HG02938 (cell line): ENCODE measurements around the gene TACSTD2.
"Not testable (repeated sequence)": the region's sequence is repeated elsewhere in the genome, so short reads cannot be mapped to it uniquely, and the experiment has no call there.

ENCODE experiments used
- ATAC-seq: cut with Tn5 transposase; IDR thresholded peaks from one replicate; pipeline ENCODE4 v1.9.1; 2021; ENCODE audit warnings: mild to moderate bottlenecking, moderate library complexity; ENCODE audit not compliant: unreplicated experiment

Gene TACSTD2

DNA sequence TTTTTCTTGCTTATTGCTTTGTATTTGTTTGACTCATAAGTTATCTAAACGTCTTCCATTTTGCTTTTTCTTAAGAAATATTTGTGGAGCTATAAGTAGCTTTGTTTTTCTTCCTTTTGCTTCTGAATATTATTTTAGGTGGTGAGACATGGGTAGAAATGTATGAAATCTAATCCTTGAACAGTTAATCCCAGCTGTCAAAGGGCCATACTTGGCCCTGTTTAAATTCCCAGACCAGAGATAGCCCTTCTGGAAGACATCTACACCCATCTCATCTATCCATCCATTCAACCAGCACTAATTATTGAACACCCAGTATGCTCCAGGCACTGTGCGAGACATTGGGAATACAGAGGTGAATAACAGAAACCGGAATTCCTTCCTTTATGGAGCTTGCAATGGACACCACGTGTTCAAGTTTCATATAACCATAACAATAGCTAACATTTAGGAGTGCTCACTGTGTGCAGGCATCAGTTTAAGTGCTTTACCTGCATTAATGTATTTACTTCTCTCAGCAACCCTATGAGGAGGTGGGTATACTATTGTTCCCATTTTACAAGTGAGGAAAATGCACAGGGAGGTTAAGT lies 8.7 kb downstream of the TACSTD2 start:
- ATAC-seq = no peak

GRCh38 chr1:58566339-58566738 lies 10.7 kb downstream of the TACSTD2 start:
- ATAC-seq = no peak

- ATAC-seq = not testable (repeated sequence)
Measured at GRCh38 chr1:58563715-58564114, 13.3 kb downstream of the TACSTD2 start.

- ATAC-seq = no peak
Measured at GRCh38 chr1:58561633-58562032, 15.4 kb downstream of the TACSTD2 start.

- ATAC-seq = no peak
Measured at GRCh38 chr1:58555393-58555792, 21.7 kb downstream of the TACSTD2 start.

DNA sequence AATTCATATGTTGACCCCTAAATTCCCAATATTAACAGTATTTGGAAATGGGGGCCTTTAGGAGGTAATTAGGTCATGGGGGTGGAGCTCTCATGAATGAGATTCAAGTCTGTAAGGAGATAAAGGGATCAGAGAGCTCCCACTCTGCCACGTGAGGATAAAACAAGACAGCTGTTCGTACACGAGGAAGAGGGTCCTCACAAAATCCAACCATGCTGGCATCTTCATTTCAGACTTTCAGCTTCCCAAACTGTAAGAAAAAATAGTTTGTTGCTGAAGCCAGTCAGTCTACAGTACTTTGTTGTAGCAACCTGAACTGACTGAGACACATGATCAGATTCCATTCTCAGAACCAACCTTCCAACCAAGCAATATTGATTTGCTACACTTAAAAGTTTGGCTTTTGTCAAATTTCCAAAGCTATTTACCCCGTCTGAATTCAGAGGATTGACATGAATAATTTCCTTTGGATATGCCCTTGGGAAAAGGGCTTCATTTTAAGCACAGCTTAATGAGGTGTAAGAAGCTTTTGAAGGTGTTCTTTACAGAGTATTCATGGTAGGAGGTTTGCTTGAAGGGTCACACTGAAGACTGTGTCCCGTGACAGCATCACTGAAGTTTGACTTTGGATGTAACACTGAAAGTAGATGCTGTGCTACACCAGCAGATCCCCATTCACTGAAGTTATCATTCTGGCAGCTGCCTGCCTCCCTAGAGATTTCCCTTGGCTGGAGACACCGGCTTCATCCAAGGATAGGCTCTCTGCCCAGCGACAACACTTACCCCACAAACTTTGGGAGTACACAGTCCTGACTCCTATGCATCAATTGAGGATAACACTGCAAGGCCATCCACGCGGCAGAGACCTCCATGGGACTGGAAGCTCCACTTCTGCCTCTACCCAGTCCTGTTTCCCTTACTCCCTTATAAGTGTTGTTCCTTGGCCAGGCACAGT lies 25.6 kb downstream of the TACSTD2 start:
- no peak for ATAC-seq

DNA sequence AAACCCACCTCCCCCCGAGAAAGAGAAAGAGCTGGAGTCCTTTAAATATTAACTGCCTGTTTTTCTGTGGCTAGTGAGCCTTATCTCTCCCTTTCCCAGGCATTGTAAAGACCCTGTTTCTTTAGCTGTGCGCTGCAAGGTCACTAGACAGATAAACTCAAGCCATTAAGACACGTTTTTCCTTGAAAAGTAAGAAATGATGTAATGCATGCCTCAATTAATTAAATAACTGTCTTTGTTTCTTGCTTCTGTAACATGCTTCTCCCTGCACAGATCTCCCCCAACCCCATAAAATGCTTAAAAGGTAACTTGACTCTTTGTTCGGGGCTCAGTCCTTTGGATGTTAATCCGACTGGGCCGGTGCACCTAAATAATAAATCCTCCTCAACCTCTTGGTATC lies 27.8 kb downstream of the TACSTD2 start:
- not testable (repeated sequence) for ATAC-seq

- ATAC-seq = no peak
Measured at GRCh38 chr1:58548371-58548770, 28.7 kb downstream of the TACSTD2 start.

DNA sequence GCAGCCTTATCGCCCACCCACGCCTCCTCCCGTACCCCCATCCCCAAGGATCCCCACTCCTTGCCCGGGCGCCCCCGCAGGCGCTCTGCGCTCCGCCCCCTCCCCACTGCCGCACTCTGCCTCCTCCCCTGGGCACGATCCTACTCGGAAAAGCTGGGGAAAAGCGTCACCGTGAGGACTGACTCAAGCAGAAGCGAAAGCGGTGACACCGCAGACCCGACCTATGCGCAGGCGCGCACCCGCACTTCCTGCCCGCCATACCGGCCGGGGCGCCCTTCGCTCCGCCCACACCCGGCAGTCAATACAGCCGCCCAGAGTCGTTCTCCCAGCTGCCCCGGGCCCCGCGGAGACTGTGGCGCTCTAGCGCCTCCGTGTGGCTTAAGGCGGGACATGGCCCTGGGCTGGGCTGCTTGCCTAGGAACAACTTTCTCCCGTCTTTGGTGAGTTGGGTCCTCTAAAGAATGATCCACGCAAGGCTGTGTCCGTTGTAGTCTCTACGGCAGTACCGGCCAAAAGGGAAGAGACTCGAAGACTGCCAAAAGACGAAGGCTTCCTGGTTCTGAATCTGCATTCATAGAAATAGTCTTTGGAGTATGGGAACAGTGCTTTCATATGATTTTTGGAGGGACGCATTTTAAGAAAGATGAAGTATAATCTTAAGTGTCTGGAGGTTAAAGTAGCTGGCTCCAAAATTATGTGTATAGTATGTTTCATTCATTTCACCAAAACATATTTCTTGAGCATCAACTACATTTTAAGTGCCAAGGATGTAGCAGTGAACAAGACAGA lies 30.3 kb downstream of the TACSTD2 start, which contains the start of gene OMA1:
Gene OMA1 (minus strand): TSS at position 207 of the 789 bp plus-strand sequence. CDS start 7,432 bp downstream, outside the sequence.
- peak; percentile 92 for ATAC-seq

- peak; percentile 35 for ATAC-seq
Measured at GRCh38 chr1:58545591-58546519, 31.2 kb downstream of the TACSTD2 start.

GRCh38 chr1:58543260-58543659 lies 33.8 kb downstream of the TACSTD2 start:
- no peak for ATAC-seq

DNA sequence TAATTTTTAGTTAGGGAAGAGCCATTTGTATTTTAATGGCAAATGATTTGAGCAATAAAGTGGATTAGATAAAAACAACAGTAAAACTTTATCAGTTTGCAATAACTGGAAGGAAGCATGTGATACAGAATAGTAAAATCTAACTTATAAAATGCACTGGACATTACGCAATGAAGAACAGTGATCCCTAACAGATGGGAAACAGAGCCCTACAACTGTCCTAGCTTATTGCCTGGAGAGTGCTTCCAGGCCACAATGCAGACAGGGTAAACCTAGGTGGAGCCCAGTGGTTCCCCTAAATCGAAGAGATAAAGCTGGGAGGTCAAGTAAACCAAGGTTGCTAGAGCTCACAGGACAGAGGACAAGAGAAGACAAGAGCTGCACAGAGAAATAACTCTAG lies 37.5 kb downstream of the TACSTD2 start:
- no peak for ATAC-seq

DNA sequence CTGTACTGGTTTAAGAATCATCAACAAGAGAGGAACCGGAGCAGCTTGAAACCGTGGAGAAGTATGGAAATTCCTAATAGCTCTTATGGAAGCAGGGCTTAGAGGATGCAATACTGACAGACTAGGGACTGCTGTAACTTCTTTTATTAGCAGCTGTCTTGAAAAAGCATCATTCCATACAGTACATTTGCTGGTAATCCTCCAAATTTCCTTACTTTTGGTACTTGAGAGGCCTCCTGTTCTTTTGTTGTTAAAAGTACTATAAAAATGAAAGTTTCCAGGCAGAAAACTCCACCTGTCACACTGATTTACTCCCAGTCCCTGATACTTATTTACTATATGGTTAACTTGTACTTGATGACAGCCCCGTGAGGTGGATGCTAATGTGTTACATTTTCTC lies 38.2 kb downstream of the TACSTD2 start:
- no peak for ATAC-seq

GRCh38 chr1:58531842-58532241 lies 45.2 kb downstream of the TACSTD2 start:
- not testable (repeated sequence) for ATAC-seq

GRCh38 chr1:58529284-58529683 lies 47.8 kb downstream of the TACSTD2 start:
- ATAC-seq = no peak

DNA sequence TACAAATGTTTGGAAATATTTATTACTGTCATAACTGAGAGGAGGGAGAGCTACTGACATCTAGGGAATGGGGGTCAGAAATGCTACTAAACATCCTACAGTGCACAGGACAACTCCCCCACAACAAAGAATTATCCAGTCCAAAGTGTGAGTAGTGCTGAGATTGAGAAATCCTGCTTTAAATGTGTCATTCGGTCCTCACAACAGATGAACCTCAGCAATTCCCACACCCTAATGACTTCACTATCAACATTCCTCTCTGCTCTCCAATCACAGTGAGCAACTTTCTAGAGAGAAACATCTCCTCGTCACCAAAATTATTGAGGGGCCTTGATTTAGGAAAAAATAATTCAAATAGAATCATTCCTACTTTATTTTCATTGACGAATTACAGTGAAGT lies 48.5 kb downstream of the TACSTD2 start:
- ATAC-seq = no peak
